ENCODE results near the gene KISS1R.

GRCh38 chr19:888581-889385, 28.4 kb upstream of the KISS1R start:
- no peak for TF ChIP-seq SNAI2 (CRISPR knock-in tag; IDR thresholded peaks at IDR 0.05)
- TF ChIP-seq TSHZ2 (CRISPR knock-in tag; IDR thresholded peaks at IDR 0.05) = no peak
- TF ChIP-seq ZNF70 (CRISPR knock-in tag; IDR thresholded peaks at IDR 0.05) = no peak
- no peak for TF ChIP-seq ZFP30 (CRISPR knock-in tag; IDR thresholded peaks at IDR 0.05)
- no peak for TF ChIP-seq PATZ1 (CRISPR knock-in tag; IDR thresholded peaks at IDR 0.05; ENCODE audit: borderline replicate concordance)

Measured in SK-N-SH treated with all-trans-retinoic acid at 6 μM for 48 hours (cell line).